KMS-11 (cell line): Measurements from ENCODE around the gene UCHL5.
"Not testable (repeated sequence)": the region's sequence is repeated elsewhere in the genome, so short reads cannot be mapped to it uniquely, and the experiment has no call there.

Source experiments
- H2AFZ ChIP-seq: fragments of 200-600 bp; sonication (generic); 2 replicates; pipeline ENCODE4 v1.6.1; 2016; ENCODE audit warnings: antibody characterized with exemption, mixed run types, low read depth
- H3K27ac ChIP-seq: fragments of 200-600 bp; sonication (generic); 2 replicates; pipeline ENCODE4 v1.6.1; 2016; ENCODE audit warnings: mild to moderate bottlenecking, mixed run types
- H3K27me3 ChIP-seq: fragments of 200-600 bp; sonication (generic); 2 replicates; pipeline ENCODE4 v1.6.1; 2017; ENCODE audit warnings: mild to moderate bottlenecking, low read depth, mixed run types, moderate library complexity; ENCODE audit not compliant: insufficient read depth
- H3K36me3 ChIP-seq: fragments of 200-600 bp; sonication (generic); 2 replicates; pipeline ENCODE4 v1.6.1; 2017; ENCODE audit warnings: mild to moderate bottlenecking, mixed run types; ENCODE audit not compliant: insufficient read depth
- H3K4me1 ChIP-seq: fragments of 200-600 bp; sonication (generic); 2 replicates; pipeline ENCODE4 v1.6.1; 2016; ENCODE audit warnings: mild to moderate bottlenecking, low read depth, mixed run types; ENCODE audit not compliant: poor library complexity, severe bottlenecking
- H3K4me2 ChIP-seq: fragments of 200-600 bp; sonication (generic); 2 replicates; pipeline ENCODE4 v1.7.0; 2016; ENCODE audit warnings: mild to moderate bottlenecking, mixed run types
- H3K4me3 ChIP-seq: fragments of 200-600 bp; sonication (generic); IDR thresholded peaks from 2 replicates; pipeline ENCODE4 v1.6.1; 2017; ENCODE audit warnings: low read depth, low read length, mixed read lengths; ENCODE audit not compliant: insufficient read depth
- H3K79me2 ChIP-seq: fragments of 200-600 bp; sonication (generic); 2 replicates; pipeline ENCODE4 v1.6.1; 2016; ENCODE audit warnings: low read depth, mixed run types; ENCODE audit not compliant: insufficient read depth
- H3K9ac ChIP-seq: fragments of 200-600 bp; sonication (generic); 2 replicates; pipeline ENCODE4 v1.6.1; 2016; ENCODE audit warnings: mild to moderate bottlenecking, mixed run types
- H4K20me1 ChIP-seq: fragments of 200-600 bp; sonication (generic); 2 replicates; pipeline ENCODE4 v1.6.1; 2016; ENCODE audit warnings: mild to moderate bottlenecking, mixed run types; ENCODE audit not compliant: insufficient read depth
- TF ChIP-seq, protein P1 (sequence below): fragments of 200-600 bp; sonication (generic); conservative IDR thresholded peaks from 2 replicates; pipeline ENCODE4 v1.6.1; 2017; ENCODE audit warnings: low read depth, mild to moderate bottlenecking, antibody characterized with exemption, low read length, moderate library complexity, mixed read lengths

Gene UCHL5

DNA sequence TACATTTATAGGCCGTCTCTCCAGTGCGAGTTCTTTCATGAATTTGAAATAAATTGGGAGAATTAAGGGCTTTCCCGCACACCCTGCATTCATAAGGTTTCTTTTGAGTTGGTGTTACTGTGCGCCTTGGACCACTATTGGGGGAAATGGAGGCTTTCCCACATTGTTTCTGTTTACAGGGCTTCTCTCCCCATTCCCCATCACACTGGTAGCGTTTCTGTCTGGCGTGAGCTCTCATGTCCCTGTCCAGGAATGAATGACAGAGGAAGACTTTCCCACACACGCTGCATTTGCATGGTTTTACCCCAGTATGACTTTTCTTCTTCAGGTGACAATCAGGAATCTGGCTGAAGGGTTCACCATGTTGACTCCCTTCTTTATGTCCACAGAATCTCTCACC lies 65.0 kb downstream of the UCHL5 start:
- H3K36me3 ChIP-seq, result no peaks in the 10 kb centered on the region
- no peak overlapping the region for H3K4me3 ChIP-seq
- no peaks in the 10 kb centered on the region for H3K27me3 ChIP-seq
- no peak overlapping the region for H2AFZ ChIP-seq
- no peak overlapping the region for H3K4me2 ChIP-seq
- TF ChIP-seq, protein P1, sequence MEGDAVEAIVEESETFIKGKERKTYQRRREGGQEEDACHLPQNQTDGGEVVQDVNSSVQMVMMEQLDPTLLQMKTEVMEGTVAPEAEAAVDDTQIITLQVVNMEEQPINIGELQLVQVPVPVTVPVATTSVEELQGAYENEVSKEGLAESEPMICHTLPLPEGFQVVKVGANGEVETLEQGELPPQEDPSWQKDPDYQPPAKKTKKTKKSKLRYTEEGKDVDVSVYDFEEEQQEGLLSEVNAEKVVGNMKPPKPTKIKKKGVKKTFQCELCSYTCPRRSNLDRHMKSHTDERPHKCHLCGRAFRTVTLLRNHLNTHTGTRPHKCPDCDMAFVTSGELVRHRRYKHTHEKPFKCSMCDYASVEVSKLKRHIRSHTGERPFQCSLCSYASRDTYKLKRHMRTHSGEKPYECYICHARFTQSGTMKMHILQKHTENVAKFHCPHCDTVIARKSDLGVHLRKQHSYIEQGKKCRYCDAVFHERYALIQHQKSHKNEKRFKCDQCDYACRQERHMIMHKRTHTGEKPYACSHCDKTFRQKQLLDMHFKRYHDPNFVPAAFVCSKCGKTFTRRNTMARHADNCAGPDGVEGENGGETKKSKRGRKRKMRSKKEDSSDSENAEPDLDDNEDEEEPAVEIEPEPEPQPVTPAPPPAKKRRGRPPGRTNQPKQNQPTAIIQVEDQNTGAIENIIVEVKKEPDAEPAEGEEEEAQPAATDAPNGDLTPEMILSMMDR, result no peak
- H3K27ac ChIP-seq, result no peak overlapping the region
- H3K79me2 ChIP-seq, result no peaks in the 10 kb centered on the region
- no peak overlapping the region for H3K9ac ChIP-seq
- H3K4me1 ChIP-seq, result no peaks in the 10 kb centered on the region
- no peaks in the 10 kb centered on the region for H4K20me1 ChIP-seq

DNA sequence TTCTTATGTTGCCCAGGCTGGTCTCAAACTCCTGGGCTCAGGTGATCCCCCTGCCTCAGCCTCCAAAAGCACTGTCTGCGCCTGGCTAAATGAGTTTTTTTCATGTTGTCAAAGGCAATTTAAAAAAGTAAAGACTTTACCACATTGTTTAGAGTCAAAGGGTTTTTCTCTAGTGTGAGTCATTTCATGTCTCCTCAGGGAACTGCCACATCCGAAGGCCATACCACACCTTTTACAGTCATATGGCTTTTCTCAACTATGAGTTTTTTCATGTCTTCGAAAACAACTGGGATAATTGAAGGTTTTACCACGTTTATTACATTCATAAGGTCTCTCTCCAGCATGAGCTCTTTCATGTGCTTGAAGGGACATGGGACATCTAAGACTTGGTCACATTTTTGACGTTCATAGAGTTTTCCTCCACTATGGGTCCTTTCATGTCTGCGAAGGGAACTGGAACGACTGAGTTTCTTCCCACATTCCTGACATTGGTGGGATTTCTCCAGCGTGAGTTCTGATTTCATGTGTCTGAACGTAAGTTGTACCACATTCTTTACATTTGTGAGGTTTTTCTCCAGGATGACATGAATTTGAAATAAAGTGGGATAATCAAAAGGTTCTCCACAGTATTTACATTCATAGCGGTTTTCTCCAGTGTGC lies 65.6 kb downstream of the UCHL5 start:
- Histone ChIP-seq H2AFZ (no peak overlapping the region), H3K27ac (no peak overlapping the region), H3K36me3 (no peaks in the 10 kb centered on the region), H4K20me1 (no peaks in the 10 kb centered on the region), H3K9ac (no peak overlapping the region), H3K27me3 (no peaks in the 10 kb centered on the region), H3K79me2 (no peaks in the 10 kb centered on the region), H3K4me2 (no peak overlapping the region), H3K4me1 (no peaks in the 10 kb centered on the region), H3K4me3 (no peak overlapping the region)
- TF ChIP-seq, protein P1, result no peak

DNA sequence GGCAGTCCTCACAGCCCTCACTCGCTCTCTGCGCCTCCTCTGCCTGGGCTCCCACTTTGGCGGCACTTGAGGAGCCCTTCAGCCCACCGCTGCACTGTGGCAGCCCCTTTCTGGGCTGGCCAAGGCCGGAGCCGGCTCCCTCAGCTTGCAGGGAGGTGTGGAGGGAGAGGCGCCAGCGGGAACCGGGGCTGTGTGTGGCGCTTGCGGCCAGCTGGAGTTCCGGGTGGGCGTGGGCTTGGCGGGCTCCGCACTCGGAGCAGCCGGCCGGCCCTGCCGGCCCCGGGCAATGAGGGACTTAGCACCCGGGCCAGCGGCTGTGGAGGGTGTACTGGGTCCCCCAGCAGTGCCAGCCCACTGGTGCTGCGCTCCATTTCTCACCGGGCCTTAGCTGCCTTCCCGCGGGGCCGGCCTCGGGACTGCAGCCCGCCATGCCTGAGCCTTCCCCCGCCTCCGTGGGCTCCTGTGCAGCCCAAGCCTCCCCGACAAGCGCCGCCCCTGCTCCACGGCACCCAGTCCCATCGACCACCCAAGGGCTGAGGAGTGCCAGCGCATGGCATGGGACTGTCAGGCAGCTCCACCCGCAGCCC lies 72.3 kb downstream of the UCHL5 start:
- H3K79me2 ChIP-seq, H4K20me1 ChIP-seq, H3K9ac ChIP-seq, H3K27me3 ChIP-seq, H3K27ac ChIP-seq, H3K36me3 ChIP-seq, H3K4me3 ChIP-seq, H2AFZ ChIP-seq, H3K4me1 ChIP-seq, H3K4me2 ChIP-seq: not testable (repeated sequence)

DNA sequence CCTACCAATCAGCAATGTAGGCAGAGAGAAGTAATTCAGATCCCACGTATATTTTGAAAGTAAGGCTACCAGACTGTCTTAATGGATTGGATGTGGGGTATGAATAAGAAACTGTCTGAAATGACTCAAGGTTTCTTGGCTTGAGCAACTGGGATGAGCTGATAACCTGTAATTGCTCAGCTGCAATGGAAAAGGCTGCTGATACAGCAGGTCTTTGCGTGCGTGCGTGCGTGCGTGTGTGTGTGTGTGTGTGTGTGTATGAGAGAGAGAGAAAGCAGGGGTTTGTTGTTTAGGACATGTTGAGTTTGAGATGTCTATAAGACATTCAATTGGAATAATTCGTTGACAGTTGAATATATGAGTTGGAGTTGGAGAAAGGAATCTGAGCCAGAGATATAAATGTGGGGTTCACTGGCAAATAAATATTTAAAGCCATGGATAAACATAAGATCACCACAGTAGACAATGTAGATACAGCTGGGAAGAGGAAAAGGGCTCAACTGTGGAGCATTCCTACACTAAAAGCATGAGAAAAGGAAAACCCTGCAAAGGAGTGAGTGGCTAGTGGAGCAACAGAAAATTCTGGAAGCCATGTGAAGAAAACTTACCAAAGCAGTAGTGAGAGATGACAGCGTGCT lies 72.9 kb downstream of the UCHL5 start:
- no peaks in the 10 kb centered on the region for H3K36me3 ChIP-seq
- TF ChIP-seq, protein P1, result no peak
- H3K9ac ChIP-seq, result no peak overlapping the region
- no peak overlapping the region for H3K4me3 ChIP-seq
- H3K27ac ChIP-seq, result no peak overlapping the region
- no peaks in the 10 kb centered on the region for H3K79me2 ChIP-seq
- no peak overlapping the region for H2AFZ ChIP-seq
- no peaks in the 10 kb centered on the region for H3K27me3 ChIP-seq
- no peak overlapping the region for H3K4me2 ChIP-seq
- H3K4me1 ChIP-seq, result no peaks in the 10 kb centered on the region
- no peaks in the 10 kb centered on the region for H4K20me1 ChIP-seq

DNA sequence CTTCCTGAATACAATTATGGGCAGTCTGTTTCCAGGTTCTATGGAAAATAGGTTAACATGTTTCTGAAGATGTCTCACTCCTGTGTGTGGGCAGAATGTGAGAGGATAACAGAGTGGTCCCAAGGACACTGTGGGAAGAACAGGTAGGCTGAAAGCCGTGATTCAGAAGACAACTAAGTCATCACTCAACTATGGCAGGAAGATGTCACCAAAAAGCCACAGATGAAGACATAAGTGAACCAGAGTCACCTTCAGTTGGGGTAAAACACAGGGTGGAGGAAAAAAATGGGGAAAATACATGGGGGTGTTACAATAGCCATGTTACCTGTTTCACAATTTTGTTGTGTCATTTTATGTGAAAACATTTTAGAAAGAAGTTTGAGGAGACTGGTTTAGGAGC lies 75.1 kb downstream of the UCHL5 start:
- H3K4me2 ChIP-seq, result no peak overlapping the region
- TF ChIP-seq, protein P1, result no peak

More for the DNA sequence above, 75.1 kb downstream of the UCHL5 start:
- H3K27ac ChIP-seq, result no peak overlapping the region
- H3K4me3 ChIP-seq, result no peak overlapping the region
- no peaks in the 10 kb centered on the region for H3K4me1 ChIP-seq
- no peaks in the 10 kb centered on the region for H3K79me2 ChIP-seq
- no peaks in the 10 kb centered on the region for H4K20me1 ChIP-seq
- H2AFZ ChIP-seq, result no peak overlapping the region
- H3K27me3 ChIP-seq, result no peaks in the 10 kb centered on the region
- H3K36me3 ChIP-seq, result no peaks in the 10 kb centered on the region
- no peak overlapping the region for H3K9ac ChIP-seq
